Smooth muscle cell (in vitro differentiated cells): ENCODE results near the gene CNTNAP2. TPM values are rescaled to one million over a fixed set of nuclear protein-coding genes. Genes with fewer than 3 reads are reported as not detected.

Experiments
- DNase-seq: peaks from one replicate; lab custom pipeline; 2025; ENCODE audit not compliant: unreplicated experiment; lab: John Stamatoyannopoulos, UW
- H2AFZ ChIP-seq: fragments of 200-600 bp; sonication (generic); 2 replicates; pipeline ENCODE4 v1.6.0; 2016; ENCODE audit warnings: antibody characterized with exemption, low read depth, mild to moderate bottlenecking
- H3F3A ChIP-seq: fragments of 200-600 bp; sonication (generic); 2 replicates; pipeline ENCODE4 v1.6.0; 2017; ENCODE audit warnings: antibody characterized with exemption, low read depth
- H3K27ac ChIP-seq: fragments of 200-600 bp; sonication (generic); 2 replicates; pipeline ENCODE4 v1.5.1; 2016; ENCODE audit warnings: low read depth, mild to moderate bottlenecking
- H3K27me3 ChIP-seq: fragments of 200-600 bp; sonication (generic); 2 replicates; pipeline ENCODE4 v1.6.1; 2016; ENCODE audit warnings: low read depth, mild to moderate bottlenecking
- H3K36me3 ChIP-seq: fragments of 200-600 bp; sonication (generic); 2 replicates; pipeline ENCODE4 v1.5.1; 2016; ENCODE audit warnings: low read depth
- H3K4me1 ChIP-seq: fragments of 200-600 bp; sonication (generic); 2 replicates; pipeline ENCODE4 v1.5.1; 2016; ENCODE audit warnings: low read depth
- H3K4me2 ChIP-seq: fragments of 200-600 bp; sonication (generic); 2 replicates; pipeline ENCODE4 v1.6.0; 2016; ENCODE audit warnings: mild to moderate bottlenecking
- H3K4me3 ChIP-seq: fragments of 200-600 bp; sonication (generic); 2 replicates; pipeline ENCODE4 v1.5.1; 2016; ENCODE audit warnings: mild to moderate bottlenecking
- H3K79me2 ChIP-seq: fragments of 200-600 bp; sonication (generic); 2 replicates; pipeline ENCODE4 v1.6.0; 2016; ENCODE audit warnings: low read depth, mild to moderate bottlenecking
- H3K9ac ChIP-seq: fragments of 200-600 bp; sonication (generic); 2 replicates; pipeline ENCODE4 v1.6.0; 2016; ENCODE audit warnings: low read depth
- H3K9me3 ChIP-seq: fragments of 200-600 bp; sonication (generic); replicated peaks from 2 replicates; pipeline ENCODE4 v1.5.1; 2016; ENCODE audit warnings: low read depth
- H4K20me1 ChIP-seq: fragments of 200-600 bp; sonication (generic); 2 replicates; pipeline ENCODE4 v1.6.0; 2016; ENCODE audit warnings: low read depth
- CTCF ChIP-seq: fragments of 200-600 bp; sonication (generic); IDR thresholded peaks from 2 replicates; pipeline ENCODE4 v1.5.1; 2017; ENCODE audit warnings: borderline replicate concordance, mild to moderate bottlenecking, antibody characterized with exemption; ENCODE audit not compliant: insufficient read depth, poor library complexity, severe bottlenecking
- WGBS: methylation state at CpG from one replicate; pipeline ENCODE4 v1.1.7; 2016; ENCODE audit warnings: low lambda C conversion rate; 5-methylcytosine and 5-hydroxymethylcytosine counted together
- polyA plus RNA-seq: library from polyadenylated mRNA; unstranded; fragments of >200 nt; fragmentation: Nextera tagmentation; extraction: Ambion mirVana; gene quantifications from 2 replicates; pipeline ENCODE4 v1.2.1, GENCODE V29; 2016
- total RNA-seq: library from RNA; depleted of rRNA; stranded (reverse); fragments of >200 nt; gene quantifications from 2 replicates; pipeline ENCODE4 v1.2.3, GENCODE V29; 2014

CNTNAP2 gene
- total and polyA plus RNA-seq, 2 experiments from 2014 or later = 1.7 to 9.0 TPM

GRCh38 chr7:148319316-148319808, 2202.8 kb downstream of the CNTNAP2 start:
- DNase-seq = no peak
- H4K20me1 ChIP-seq = no peaks in the 10 kb centered on the region
- H3K4me3 ChIP-seq = no peak overlapping the region
- 95% methylated on average over 6 of the region's 6 CpGs for WGBS
- no peak overlapping the region for H2AFZ ChIP-seq
- no peaks in the 10 kb centered on the region for H3K36me3 ChIP-seq
- peaks cover 5% of the 10 kb centered on the region for H3K4me1 ChIP-seq
- no peak overlapping the region for H3K9ac ChIP-seq
- H3K79me2 ChIP-seq = no peaks in the 10 kb centered on the region
- H3K4me2 ChIP-seq = no peak overlapping the region
- no peaks in the 10 kb centered on the region for H3F3A ChIP-seq
- no peak for TF ChIP-seq CTCF
- no peak overlapping the region for H3K27ac ChIP-seq
- no peaks in the 10 kb centered on the region for H3K27me3 ChIP-seq
- H3K9me3 ChIP-seq = no peaks in the 10 kb centered on the region

DNA sequence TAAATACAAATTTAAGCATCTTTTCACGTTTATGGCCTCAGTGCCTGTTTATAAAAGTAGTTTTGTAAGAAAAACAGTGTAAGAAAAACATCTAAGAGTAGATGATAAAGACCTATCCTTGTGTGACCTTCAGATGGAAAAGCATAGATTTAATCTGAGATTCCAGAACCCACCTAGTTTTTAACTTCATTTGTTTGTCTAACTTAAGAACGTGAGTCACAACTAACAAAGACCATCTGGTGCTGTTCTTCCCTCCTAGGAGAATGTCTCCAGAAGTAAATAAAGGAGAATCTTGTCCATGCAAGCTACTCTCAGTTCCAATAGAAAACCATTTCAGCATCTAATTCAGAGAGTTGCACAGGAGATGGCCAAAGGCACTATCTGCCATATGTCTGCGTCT, 2208.6 kb downstream of the CNTNAP2 start:
- no peaks in the 10 kb centered on the region for H3K79me2 ChIP-seq
- no peaks in the 10 kb centered on the region for H3K9me3 ChIP-seq
- H3K4me2 ChIP-seq = no peak overlapping the region
- H2AFZ ChIP-seq = no peak overlapping the region
- H3F3A ChIP-seq = no peaks in the 10 kb centered on the region
- 55% methylated on average over 3 of the region's 3 CpGs for WGBS
- no peak for TF ChIP-seq CTCF
- no peaks in the 10 kb centered on the region for H4K20me1 ChIP-seq
- no peak overlapping the region for H3K9ac ChIP-seq
- H3K27me3 ChIP-seq = no peaks in the 10 kb centered on the region
- H3K27ac ChIP-seq = no peak overlapping the region
- no peaks in the 10 kb centered on the region for H3K36me3 ChIP-seq
- no peaks in the 10 kb centered on the region for H3K4me1 ChIP-seq
- no peak for DNase-seq
- no peak overlapping the region for H3K4me3 ChIP-seq

DNA sequence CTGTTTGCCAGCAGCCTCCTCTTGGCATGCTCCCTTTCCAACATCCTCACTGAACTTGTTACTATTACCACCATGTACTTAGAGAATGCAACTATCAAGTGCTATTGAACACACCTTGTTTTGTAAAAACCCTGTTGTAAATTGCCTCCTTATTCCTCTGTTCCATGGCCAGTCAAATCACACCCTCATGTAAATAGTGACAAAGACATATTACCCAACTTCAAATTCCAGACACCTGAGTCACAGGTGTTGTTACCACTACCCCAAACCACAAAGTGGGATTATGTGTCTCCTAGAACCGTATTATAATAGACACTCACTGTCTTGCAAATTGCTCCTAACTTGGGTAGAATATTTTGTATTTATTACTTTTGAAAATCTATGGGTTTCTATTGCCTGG, 2210.8 kb downstream of the CNTNAP2 start:
- Histone ChIP-seq H3K27ac (peak overlapping the region; percentile 4), H3K4me2 (no peak overlapping the region), H3F3A (no peaks in the 10 kb centered on the region), H3K79me2 (no peaks in the 10 kb centered on the region), H2AFZ (no peak overlapping the region), H3K36me3 (no peaks in the 10 kb centered on the region), H3K9me3 (no peaks in the 10 kb centered on the region), H3K27me3 (no peaks in the 10 kb centered on the region), H3K4me1 (no peaks in the 10 kb centered on the region), H3K9ac (no peak overlapping the region), H3K4me3 (no peak overlapping the region), H4K20me1 (no peaks in the 10 kb centered on the region)
- no peak for DNase-seq
- WGBS = 22% methylated on average over 1 of the region's 1 CpG
- TF ChIP-seq CTCF = no peak

- no peak overlapping the region for H3K4me2 ChIP-seq
- H3K79me2 ChIP-seq = no peaks in the 10 kb centered on the region
- no peak for TF ChIP-seq CTCF
- H3K4me1 ChIP-seq = no peaks in the 10 kb centered on the region
- H3K9ac ChIP-seq = no peak overlapping the region
- H3K36me3 ChIP-seq = no peaks in the 10 kb centered on the region
- no peak overlapping the region for H2AFZ ChIP-seq
- WGBS = 93% methylated on average over 5 of the region's 5 CpGs
- no peak overlapping the region for H3K27ac ChIP-seq
- no peaks in the 10 kb centered on the region for H4K20me1 ChIP-seq
- no peaks in the 10 kb centered on the region for H3F3A ChIP-seq
- no peak for DNase-seq
- no peaks in the 10 kb centered on the region for H3K27me3 ChIP-seq
- no peak overlapping the region for H3K4me3 ChIP-seq
- no peaks in the 10 kb centered on the region for H3K9me3 ChIP-seq
Measured at GRCh38 chr7:148328906-148329305, 2212.3 kb downstream of the CNTNAP2 start.
